ENCODE measurements around the gene HOPX. TPM values are rescaled to one million over a fixed set of nuclear protein-coding genes. Genes with fewer than 3 reads are reported as not detected.
"Not testable (repeated sequence)": the region's sequence is repeated elsewhere in the genome, so short reads cannot be mapped to it uniquely, and the experiment has no call there.

The HOPX gene, protein sequence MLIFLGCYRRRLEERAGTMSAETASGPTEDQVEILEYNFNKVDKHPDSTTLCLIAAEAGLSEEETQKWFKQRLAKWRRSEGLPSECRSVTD
- 100 to 1,000 TPM in 1 of 3 donors, 10 to 100 TPM in 2; 27.3 to 121 (median 95.5) TPM for total RNA-seq

DNA sequence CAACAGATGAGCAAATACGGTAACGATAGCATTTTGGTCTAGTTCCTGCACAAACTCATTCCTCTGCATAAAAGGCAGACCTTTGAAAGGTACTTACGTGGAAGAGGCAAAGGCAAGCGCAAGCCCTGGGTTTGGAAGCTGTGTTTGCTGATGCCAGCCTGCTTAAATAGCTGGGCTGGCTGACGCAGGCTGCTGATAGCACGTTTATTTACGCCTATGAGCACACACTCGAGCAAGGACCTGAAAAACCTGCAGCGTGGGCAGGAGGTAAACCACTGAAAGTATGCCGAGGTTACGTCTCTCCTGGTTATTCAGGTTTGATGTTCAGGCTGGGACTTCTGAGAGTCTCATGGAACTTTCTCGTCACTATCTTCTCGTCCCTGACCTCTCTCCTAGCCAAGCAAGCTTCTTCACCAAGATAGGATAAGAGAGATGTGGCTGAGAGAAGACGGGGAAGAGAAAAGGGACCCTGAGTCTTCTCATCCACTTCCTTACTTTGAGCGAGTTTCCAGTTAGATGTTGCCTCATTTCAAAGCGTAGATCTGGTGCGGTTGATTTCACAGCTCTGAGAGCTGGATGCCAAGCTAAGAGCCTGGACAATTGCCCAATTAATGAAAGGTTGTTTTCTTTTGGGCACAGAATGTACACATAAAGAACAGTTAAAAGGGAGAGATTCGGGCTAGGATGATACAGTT is at the start of gene HOPX:
Gene HOPX, minus strand, starts transcription at position 139 of the 695 bp plus-strand sequence. CDS start 23,480 bp downstream, outside the sequence.
- no peaks in the 10 kb centered on the region for H3K9me3 Mint-ChIP-seq
- DNase-seq (peak; percentile 54), ATAC-seq (peak; percentile 96 to 97)
- H3K27me3 Mint-ChIP-seq (ENCODE audit: low read depth), result peaks cover 17% of the 10 kb centered on the region
- H3K4me3 Mint-ChIP-seq, result peak within 1 kb of the TSS; percentile 67
- H3K4me1 Mint-ChIP-seq (ENCODE audit: low read depth), result peaks cover 24% of the 10 kb centered on the region
- no peaks in the 10 kb centered on the region for H3K36me3 Mint-ChIP-seq (ENCODE audit: insufficient read depth)

DNA sequence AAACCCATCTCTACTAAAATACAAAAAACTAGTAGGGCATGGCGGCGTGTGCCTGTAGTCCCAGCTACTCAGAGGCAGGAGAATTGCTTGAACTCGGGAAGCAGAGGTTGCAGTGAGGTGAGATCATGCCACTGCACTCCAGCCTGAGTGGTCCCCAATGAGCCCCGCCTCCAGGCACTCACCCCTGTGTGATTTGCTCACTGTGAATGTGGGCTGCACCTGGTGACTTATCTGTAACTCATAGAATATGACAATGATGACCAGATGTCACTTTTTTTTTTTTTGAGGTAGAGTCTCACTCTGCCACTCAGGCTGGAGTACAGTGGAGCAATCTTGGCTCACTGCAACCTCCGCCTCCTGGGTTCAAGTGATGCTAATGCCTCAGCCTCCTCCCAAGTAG is 49.0 kb upstream of the HOPX start:
- no peaks in the 10 kb centered on the region for H3K4me1 Mint-ChIP-seq (ENCODE audit: low read depth)
- no peaks in the 10 kb centered on the region for H3K9me3 Mint-ChIP-seq
- H3K36me3 Mint-ChIP-seq (ENCODE audit: insufficient read depth), result no peaks in the 10 kb centered on the region
- no peaks in the 10 kb centered on the region for H3K27me3 Mint-ChIP-seq (ENCODE audit: low read depth)
- H3K4me3 Mint-ChIP-seq, result no peak overlapping the region
- ATAC-seq, result peak in 1 of 2 donors; percentile 43
- DNase-seq, result no peak

DNA sequence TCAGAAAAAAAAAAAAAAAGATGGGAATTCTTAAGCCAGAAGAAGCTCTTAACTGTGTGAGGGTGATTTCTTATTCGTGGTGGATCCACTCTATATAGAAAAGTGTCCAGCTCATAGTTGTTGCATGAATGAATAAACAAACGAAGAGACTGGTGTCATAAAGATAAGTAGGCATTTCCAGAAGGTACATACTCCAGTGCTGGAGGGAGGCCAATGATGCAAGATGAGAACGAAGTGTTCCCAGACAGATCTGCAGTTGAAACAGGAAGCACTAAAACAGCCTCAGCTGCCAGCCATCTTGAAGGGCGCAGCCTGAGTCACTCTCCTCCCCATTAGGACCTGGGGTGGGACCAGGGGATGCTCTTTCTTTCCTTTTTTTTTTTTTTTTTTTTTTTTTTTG is 47.4 kb upstream of the HOPX start:
- DNase-seq (no peak), ATAC-seq (no peak)
- Mint-ChIP-seq H3K4me3 (no peak overlapping the region), H3K9me3 (no peaks in the 10 kb centered on the region), H3K36me3 (ENCODE audit: insufficient read depth) (no peaks in the 10 kb centered on the region), H3K4me1 (ENCODE audit: low read depth) (peaks cover 2% of the 10 kb centered on the region), H3K27me3 (ENCODE audit: low read depth) (no peaks in the 10 kb centered on the region)

DNA sequence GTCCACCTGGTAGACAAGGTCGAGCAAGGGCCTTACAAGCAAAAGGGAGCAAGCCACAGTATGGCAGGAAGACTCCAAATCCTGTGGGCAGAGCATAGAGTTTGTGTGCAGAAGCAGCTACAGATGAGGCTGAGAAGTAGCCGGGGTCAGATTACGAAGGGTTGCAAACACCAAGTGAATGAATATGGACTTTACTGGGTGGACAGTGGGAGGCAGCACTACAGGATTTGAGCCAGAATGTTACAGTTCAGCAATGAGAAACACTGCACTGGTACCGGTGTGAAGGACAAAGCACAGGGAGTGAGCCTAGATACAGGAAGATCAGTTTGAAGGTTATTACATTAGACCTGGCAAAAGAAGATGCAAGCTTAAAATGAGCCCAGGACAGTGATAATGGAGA is 46.1 kb upstream of the HOPX start:
- Mint-ChIP-seq H3K4me1 (ENCODE audit: low read depth) (peaks cover 11% of the 10 kb centered on the region), H3K9me3 (no peaks in the 10 kb centered on the region), H3K27me3 (ENCODE audit: low read depth) (no peaks in the 10 kb centered on the region), H3K36me3 (ENCODE audit: insufficient read depth) (no peaks in the 10 kb centered on the region), H3K4me3 (no peak overlapping the region)
- DNase-seq, result no peak
- no peak for ATAC-seq

DNA sequence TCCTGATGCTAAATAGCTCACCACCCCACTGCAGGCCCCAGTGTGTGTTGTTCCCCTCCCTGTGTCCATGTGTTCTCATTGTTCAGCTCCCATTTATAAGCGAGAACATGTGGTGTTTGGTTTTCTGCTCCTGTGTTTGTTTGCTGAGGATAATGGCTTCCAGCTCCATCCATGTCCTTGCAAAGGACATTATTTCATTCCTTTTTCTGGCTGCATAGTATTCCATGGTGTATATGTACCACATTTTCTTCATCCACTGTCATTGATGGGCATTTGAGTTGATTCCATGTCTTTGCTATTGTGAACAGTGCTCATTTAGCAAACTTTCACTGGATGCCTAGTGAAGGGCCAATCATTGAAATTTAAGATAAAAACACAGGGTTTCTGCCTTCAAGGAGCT is 45.5 kb upstream of the HOPX start:
- not testable (repeated sequence) for H3K9me3 Mint-ChIP-seq; ATAC-seq; H3K27me3 Mint-ChIP-seq (ENCODE audit: low read depth); H3K4me3 Mint-ChIP-seq; H3K36me3 Mint-ChIP-seq (ENCODE audit: insufficient read depth); DNase-seq
- H3K4me1 Mint-ChIP-seq (ENCODE audit: low read depth), result peaks cover 11% of the 10 kb centered on the region

DNA sequence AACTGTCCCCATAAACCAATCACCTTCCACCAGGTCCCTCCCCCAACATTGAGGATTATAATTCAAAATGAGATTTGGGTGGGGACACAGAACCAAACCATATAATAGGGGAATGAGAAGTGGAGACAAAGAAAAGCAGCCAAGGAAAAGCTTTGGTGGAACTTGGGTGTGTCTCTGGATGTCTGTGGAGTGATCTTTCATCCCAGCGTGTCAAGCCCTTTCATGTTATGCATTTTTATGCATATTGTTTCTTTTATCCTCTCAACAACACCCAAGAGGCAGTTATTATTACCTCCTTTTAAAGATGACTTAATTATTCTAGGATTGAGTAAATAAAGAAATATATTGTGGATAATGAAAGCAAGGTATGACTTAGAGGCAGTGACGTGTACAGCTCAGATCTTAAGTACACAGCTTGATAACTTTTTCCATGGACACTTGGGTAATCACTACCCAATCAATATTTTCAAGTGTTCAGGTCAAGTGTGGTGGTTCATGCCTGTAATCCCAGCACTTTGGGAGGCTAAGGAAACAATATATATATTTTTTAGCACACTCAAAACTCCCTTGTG is 42.6 kb upstream of the HOPX start:
- Mint-ChIP-seq H3K27me3 (ENCODE audit: low read depth) (no peaks in the 10 kb centered on the region), H3K36me3 (ENCODE audit: insufficient read depth) (no peaks in the 10 kb centered on the region), H3K4me3 (no peak overlapping the region), H3K4me1 (ENCODE audit: low read depth) (peaks cover 11% of the 10 kb centered on the region), H3K9me3 (no peaks in the 10 kb centered on the region)
- DNase-seq (no peak), ATAC-seq (no peak)

DNA sequence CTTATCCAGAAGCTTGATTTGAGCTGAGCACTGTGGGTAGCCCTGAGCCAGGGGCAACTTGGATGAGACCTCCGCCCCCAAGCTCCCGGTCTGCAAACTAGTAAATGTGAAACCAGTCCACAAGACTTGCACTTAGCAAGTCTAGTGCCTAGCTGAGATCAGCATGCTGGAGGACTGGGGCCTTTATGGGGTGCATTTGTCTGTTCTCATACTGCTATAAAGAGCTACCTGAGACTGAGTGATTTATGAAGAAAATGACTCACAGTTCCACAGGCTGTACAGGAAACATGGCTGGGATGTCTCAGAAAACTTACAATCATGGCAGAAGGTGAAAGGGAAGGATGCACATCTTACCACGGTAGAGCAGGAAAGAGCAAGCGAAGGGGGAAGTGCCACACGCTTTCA is 42.1 kb upstream of the HOPX start:
- DNase-seq (no peak), ATAC-seq (peak; percentile 93 to 97)
- peaks cover 11% of the 10 kb centered on the region for H3K4me1 Mint-ChIP-seq (ENCODE audit: low read depth)
- H3K4me3 Mint-ChIP-seq, result no peak overlapping the region
- H3K36me3 Mint-ChIP-seq (ENCODE audit: insufficient read depth), result no peaks in the 10 kb centered on the region
- H3K27me3 Mint-ChIP-seq (ENCODE audit: low read depth), result no peaks in the 10 kb centered on the region
- H3K9me3 Mint-ChIP-seq, result no peaks in the 10 kb centered on the region

DNA sequence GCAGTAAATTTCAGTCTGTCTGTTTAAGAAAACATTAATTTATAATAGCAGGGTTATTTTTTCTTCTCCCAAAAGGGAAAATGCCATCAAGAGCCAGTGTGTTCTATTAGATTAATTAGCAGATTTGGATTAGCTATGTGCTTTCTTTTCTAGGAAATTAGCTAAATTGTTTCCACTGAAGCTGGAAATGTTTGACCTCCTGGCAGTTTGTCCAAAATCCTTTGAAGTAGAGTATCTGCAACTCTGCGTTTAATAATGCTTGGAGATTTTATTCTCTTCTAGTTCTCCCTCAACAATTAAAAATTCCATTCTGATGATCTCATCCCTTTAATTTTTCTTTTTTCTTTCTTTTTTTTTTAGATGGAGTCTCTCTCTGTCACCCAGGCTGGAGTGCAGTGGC is 27.1 kb upstream of the HOPX start:
- no peak for ATAC-seq
- DNase-seq, result no peak
- Mint-ChIP-seq H3K4me1 (ENCODE audit: low read depth) (no peaks in the 10 kb centered on the region), H3K36me3 (ENCODE audit: insufficient read depth) (no peaks in the 10 kb centered on the region), H3K4me3 (no peak overlapping the region), H3K9me3 (no peaks in the 10 kb centered on the region), H3K27me3 (ENCODE audit: low read depth) (peaks cover 4% of the 10 kb centered on the region)

DNA sequence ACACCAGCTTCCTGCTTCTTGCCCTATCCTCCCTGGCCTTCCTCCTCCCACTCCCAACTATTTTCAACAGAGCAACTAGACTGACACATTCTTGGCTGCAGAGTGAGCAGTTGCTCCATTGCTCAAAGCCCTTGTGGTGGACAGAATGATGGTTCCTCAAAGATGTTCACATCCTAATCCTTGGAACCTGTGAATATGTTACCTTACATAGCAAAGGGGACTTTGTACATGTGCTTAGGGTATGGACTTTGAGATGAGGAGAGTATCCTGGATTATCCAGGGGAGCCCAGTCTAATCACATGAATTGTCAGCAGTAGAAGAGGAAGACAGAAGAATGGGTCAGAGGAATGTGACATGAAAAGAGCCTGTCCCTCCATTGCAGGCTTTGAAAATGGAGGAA is 24.9 kb upstream of the HOPX start:
- H3K4me3 Mint-ChIP-seq, result no peak overlapping the region
- no peaks in the 10 kb centered on the region for H3K9me3 Mint-ChIP-seq
- DNase-seq (no peak), ATAC-seq (no peak)
- peaks cover 4% of the 10 kb centered on the region for H3K27me3 Mint-ChIP-seq (ENCODE audit: low read depth)
- H3K36me3 Mint-ChIP-seq (ENCODE audit: insufficient read depth), result no peaks in the 10 kb centered on the region
- H3K4me1 Mint-ChIP-seq (ENCODE audit: low read depth), result no peaks in the 10 kb centered on the region

DNA sequence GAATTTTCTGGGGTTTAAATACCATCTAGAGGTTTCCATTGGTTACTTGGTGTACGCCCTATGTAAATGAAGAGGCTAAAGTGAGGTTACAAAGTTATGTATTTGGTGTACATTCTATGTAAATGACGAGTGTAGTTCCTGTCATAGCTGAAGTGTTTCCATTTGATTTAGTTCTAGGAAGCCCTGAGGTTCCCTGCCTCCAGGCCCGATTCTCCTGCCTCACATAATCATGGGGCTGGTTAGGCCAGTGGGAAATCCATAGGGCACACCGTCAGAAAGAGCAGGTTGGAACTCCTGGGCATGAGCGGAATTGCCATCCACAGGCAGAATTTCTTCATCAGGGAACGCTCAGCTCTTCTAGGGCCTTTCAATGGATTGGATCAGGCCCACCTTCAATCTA is 24.2 kb upstream of the HOPX start:
- H3K4me1 Mint-ChIP-seq (ENCODE audit: low read depth), result no peaks in the 10 kb centered on the region

DNA sequence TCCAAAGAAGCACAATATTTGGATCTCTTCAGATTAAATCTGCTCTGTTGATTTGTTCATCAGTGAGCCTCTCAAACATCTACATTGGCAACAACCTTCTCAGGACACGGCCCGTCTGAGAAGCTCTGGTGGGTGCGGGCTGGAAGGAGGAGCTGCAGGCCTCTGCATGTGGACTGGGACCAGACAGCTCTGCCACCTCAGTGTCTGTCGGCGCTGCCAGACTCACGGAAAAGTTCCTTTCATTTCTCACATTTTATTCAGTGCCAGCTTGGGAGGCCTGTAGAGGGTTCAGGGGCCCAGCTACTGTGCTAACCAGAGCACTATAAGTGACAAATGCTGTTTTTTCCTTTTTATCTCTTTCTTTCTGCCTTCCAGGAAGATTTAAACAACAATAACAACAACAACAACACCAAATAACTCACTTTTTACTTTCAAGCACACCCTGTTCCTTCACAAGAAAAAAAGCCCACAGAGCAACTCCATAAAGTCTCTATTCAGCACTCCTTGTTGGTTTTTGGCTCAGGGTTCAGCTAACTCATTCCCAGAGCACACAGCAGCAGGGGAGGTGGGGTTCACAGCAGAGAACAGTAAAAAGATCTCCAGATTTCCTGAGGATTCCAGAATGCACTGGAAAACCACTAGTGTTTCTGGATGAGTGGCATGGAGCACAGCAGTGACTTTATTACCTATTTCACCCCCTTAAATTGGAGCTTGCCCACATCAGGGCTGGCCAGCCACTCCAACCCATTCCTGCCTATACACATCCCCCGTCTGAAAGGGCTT is 23.2 kb upstream of the HOPX start:
- no peaks in the 10 kb centered on the region for H3K9me3 Mint-ChIP-seq
- H3K27me3 Mint-ChIP-seq (ENCODE audit: low read depth), result peaks cover 2% of the 10 kb centered on the region
- no peaks in the 10 kb centered on the region for H3K36me3 Mint-ChIP-seq (ENCODE audit: insufficient read depth)
- peaks cover 1% of the 10 kb centered on the region for H3K4me1 Mint-ChIP-seq (ENCODE audit: low read depth)
- DNase-seq, result no peak
- H3K4me3 Mint-ChIP-seq, result no peak overlapping the region
- ATAC-seq, result no peak

More for the DNA sequence above, 24.2 kb upstream of the HOPX start:
- DNase-seq (no peak), ATAC-seq (no peak)
- Mint-ChIP-seq H3K9me3 (no peaks in the 10 kb centered on the region), H3K36me3 (ENCODE audit: insufficient read depth) (no peaks in the 10 kb centered on the region), H3K27me3 (ENCODE audit: low read depth) (peaks cover 3% of the 10 kb centered on the region), H3K4me3 (no peak overlapping the region)

DNA sequence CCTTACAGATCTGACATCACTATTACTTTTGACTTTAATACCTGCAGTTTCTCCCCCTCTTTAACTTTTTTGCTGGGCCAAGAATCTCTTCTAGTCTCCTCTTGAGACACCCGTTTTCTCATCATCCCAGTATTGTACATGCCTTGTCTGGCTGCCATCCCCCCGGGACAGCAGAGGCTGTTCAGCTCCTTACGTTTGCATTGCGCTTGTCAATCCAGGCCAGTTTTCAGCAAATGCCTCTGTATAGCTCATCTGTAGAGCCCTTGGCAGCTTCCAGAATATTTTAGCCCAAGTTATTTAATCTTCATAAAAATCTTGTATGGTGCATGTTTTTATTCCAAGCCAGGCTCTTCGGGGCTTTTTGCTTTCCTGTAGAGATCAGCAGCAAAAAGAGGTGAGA is 22.3 kb upstream of the HOPX start:
- H3K9me3 Mint-ChIP-seq, result no peaks in the 10 kb centered on the region
- no peaks in the 10 kb centered on the region for H3K27me3 Mint-ChIP-seq (ENCODE audit: low read depth)
- no peak overlapping the region for H3K4me3 Mint-ChIP-seq
- peaks cover 1% of the 10 kb centered on the region for H3K4me1 Mint-ChIP-seq (ENCODE audit: low read depth)
- ATAC-seq, result no peak
- DNase-seq, result no peak
- no peaks in the 10 kb centered on the region for H3K36me3 Mint-ChIP-seq (ENCODE audit: insufficient read depth)

DNA sequence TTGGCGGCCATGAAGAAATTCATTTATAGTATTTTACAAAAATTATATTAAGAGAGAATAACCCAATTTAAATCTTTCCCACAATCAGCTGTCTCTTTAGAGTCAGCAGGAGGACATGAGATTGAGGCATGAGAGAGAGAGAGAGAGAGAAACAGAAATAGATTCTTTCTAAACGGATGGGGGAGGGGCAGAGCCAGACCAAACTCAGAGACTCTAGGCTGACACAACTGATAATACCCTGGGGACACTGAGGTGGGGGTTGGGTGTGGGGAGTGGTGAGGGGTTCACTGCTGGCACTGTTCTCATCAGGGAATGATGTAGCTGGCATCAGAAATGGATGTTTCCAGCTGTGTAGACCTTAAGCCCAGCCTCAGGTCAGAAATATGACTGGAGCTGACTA is 20.5 kb upstream of the HOPX start:
- H3K4me1 Mint-ChIP-seq (ENCODE audit: low read depth), result peaks cover 7% of the 10 kb centered on the region
- no peak for DNase-seq
- no peaks in the 10 kb centered on the region for H3K9me3 Mint-ChIP-seq
- no peaks in the 10 kb centered on the region for H3K27me3 Mint-ChIP-seq (ENCODE audit: low read depth)
- no peaks in the 10 kb centered on the region for H3K36me3 Mint-ChIP-seq (ENCODE audit: insufficient read depth)
- no peak for ATAC-seq
- H3K4me3 Mint-ChIP-seq, result no peak overlapping the region

DNA sequence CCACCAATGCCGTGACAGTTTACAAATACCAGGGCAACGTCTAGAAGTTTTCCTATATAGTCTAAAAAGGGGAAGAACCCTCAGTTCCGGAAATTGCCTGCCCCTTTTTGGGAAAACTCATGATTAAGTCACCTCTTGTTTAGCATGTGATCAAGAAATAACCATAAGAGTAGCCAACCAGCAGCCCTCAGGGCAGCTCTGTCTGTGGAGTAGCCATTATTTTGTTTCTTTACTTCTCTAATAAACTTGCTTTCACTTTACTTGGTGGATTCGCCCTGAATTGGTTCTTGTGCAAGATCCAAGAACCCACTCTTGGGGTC is 20.0 kb upstream of the HOPX start:
- Mint-ChIP-seq H3K36me3 (ENCODE audit: insufficient read depth) (no peaks in the 10 kb centered on the region), H3K4me1 (ENCODE audit: low read depth) (peaks cover 7% of the 10 kb centered on the region), H3K4me3 (no peak overlapping the region), H3K9me3 (no peaks in the 10 kb centered on the region), H3K27me3 (ENCODE audit: low read depth) (no peaks in the 10 kb centered on the region)
- ATAC-seq (no peak), DNase-seq (no peak)

Measured in activated T-cell treated with anti-CD3 and anti-CD28 coated beads, Interleukin-2, amount 50 U/mL, for 4 hours (primary cell).